Keratinocyte (primary cell): ENCODE results near the gene CZIB. TPM values are rescaled to one million over a fixed set of nuclear protein-coding genes. Genes with fewer than 3 reads are reported as not detected.

Experiments used
- DNase-seq: peaks from one replicate; pipeline ENCODE4 v3.0.0-alpha.2; 2011; ENCODE audit warnings: low read depth, missing footprints, low spot score
- FAIRE-seq: peaks from 2 replicates; lab custom pipeline; 2011; peaks lifted over from hg19 to GRCh38; lab: Jason Lieb, UNC
- H2AFZ ChIP-seq: 2 replicates; pipeline ENCODE4 v1.6.0; 2012; ENCODE audit warnings: low read length, control low read depth, inconsistent platforms; ENCODE audit not compliant: control insufficient read depth
- H3K27ac ChIP-seq: 2 replicates; pipeline ENCODE4 v1.5.1; 2011; ENCODE audit warnings: low read length; ENCODE audit not compliant: control insufficient read depth, insufficient read depth
- H3K27me3 ChIP-seq: 3 replicates; pipeline ENCODE4 v1.6.0; 2011; ENCODE audit warnings: low read length; ENCODE audit not compliant: control insufficient read depth, insufficient read depth; ENCODE audit errors: extremely low read depth
- H3K36me3 ChIP-seq, 2 experiments: 2 replicates in 1 of 2; 3 replicates in 1 of 2; pipeline ENCODE4 v1.5.1; 2011; ENCODE audit warnings: low read length in 2 of 2, mild to moderate bottlenecking in 1 of 2; ENCODE audit not compliant: control insufficient read depth in 2 of 2, insufficient read depth in 2 of 2; ENCODE audit errors: extremely low read depth in 1 of 2
- H3K4me1 ChIP-seq: 3 replicates; pipeline ENCODE4 v1.5.1; 2011; ENCODE audit warnings: low read length; ENCODE audit not compliant: control insufficient read depth, insufficient read depth; ENCODE audit errors: extremely low read depth
- H3K4me2 ChIP-seq: 3 replicates; pipeline ENCODE4 v1.6.0; 2011; ENCODE audit warnings: low read depth, low read length; ENCODE audit not compliant: control insufficient read depth, insufficient read depth; ENCODE audit errors: extremely low read depth
- H3K4me3 ChIP-seq, 3 experiments: fragments of 200-600 bp in 1 of 3; sonication (generic) in 1 of 3; 2 replicates in 2 of 3; 3 replicates in 1 of 3; pipeline ENCODE4 v1.5.1; 2011 to 2016; ENCODE audit warnings: low read length in 3 of 3, mild to moderate bottlenecking in 3 of 3, control low read depth in 2 of 3, inconsistent platforms in 1 of 3, low read depth in 1 of 3, mixed read lengths in 1 of 3, mixed run types in 1 of 3, moderate library complexity in 1 of 3; ENCODE audit not compliant: control insufficient read depth in 2 of 3, insufficient read depth in 2 of 3; ENCODE audit errors: extremely low read depth in 1 of 3
- H3K79me2 ChIP-seq: 2 replicates; pipeline ENCODE4 v1.6.0; 2012; ENCODE audit warnings: low read length; ENCODE audit not compliant: control insufficient read depth, insufficient read depth
- H3K9ac ChIP-seq: 3 replicates; pipeline ENCODE4 v1.6.0; 2011; ENCODE audit warnings: low read length; ENCODE audit not compliant: control insufficient read depth, insufficient read depth; ENCODE audit errors: extremely low read depth
- H3K9me1 ChIP-seq: 3 replicates; pipeline ENCODE4 v1.6.0; 2011; ENCODE audit warnings: low read length; ENCODE audit not compliant: control insufficient read depth, insufficient read depth; ENCODE audit errors: extremely low read depth
- H3K9me3 ChIP-seq: 2 replicates; pipeline ENCODE4 v1.5.1; 2012; ENCODE audit warnings: low read depth, low read length; ENCODE audit not compliant: control insufficient read depth
- H4K20me1 ChIP-seq: 3 replicates; pipeline ENCODE4 v1.6.0; 2011; ENCODE audit warnings: low read length; ENCODE audit not compliant: control insufficient read depth, insufficient read depth; ENCODE audit errors: extremely low read depth
- CTCF ChIP-seq, 3 experiments: IDR thresholded peaks in 1 of 3; conservative IDR thresholded peaks in 1 of 3; optimal IDR thresholded peaks in 1 of 3; 2 replicates in 2 of 3; 3 replicates in 1 of 3; pipeline versions ENCODE3 to v1.5.1; 2011; ENCODE audit warnings: low read length in 3 of 3, mild to moderate bottlenecking in 3 of 3, moderate library complexity in 2 of 3, control low read depth in 1 of 3, inconsistent platforms in 1 of 3; ENCODE audit not compliant: insufficient read depth in 2 of 3; ENCODE audit errors: extremely low read depth in 1 of 3
- EZH2 ChIP-seq: IDR thresholded peaks from one replicate; pipeline ENCODE4 v1.6.1; 2012; ENCODE audit warnings: inconsistent platforms, mild to moderate bottlenecking, low read length, moderate library complexity
- dilution Hi-C: fragments of 300-500 bp; cut with MboI; formaldehyde crosslinking; loops from one replicate; pipeline ENCODE4 v1.7.0; 2020; ENCODE audit warnings: low sequenced_read_pairs; ENCODE audit not compliant: extremely low pct_ligation_motif_present
- polyA plus RNA-seq, 5 experiments: library from polyadenylated mRNA; depleted of rRNA in 3 of 5; stranded (reverse) in 3 of 5; stranded (forward) in 1 of 5; unstranded in 1 of 5; fragments of >200 nt; gene quantifications; 1 replicate in 1 of 5; 2 replicates in 3 of 5; 3 replicates in 1 of 5; pipeline versions ENCODE4 v1.2.1 to v1.2.3, GENCODE V29; 2011 to 2012; ENCODE audit warnings: missing spikeins in 2 of 5, low read depth in 1 of 5, low replicate concordance in 1 of 5

Gene CZIB
- polyA plus RNA-seq, 1 donor (not counting 4 experiments of a cell fraction or from before 2014, with no cell fraction given), result 52.6 TPM

DNA sequence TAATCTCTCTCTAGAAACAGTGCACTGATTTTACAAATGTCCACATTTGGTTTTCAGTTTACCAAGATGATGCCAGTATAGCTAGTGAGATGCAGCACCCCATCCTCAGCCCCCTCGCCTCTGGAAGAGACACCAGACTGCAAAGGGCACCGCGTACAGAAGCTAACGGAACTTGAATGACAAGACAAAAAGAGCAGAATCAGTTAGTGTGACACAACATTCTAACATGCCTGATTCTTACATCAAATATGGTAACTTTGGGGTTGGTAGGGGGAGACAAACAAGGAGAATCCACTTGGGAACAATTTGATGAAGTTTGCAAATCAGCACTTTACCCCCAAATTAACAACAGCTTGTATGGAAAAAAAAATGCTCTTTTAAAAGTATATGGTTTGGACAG lies 21.9 kb upstream of the CZIB start:
- Histone ChIP-seq H3K4me2 (no peak overlapping the region), H3K27ac (no peak overlapping the region), H3K9ac (no peak overlapping the region), H3K4me3 (no peak overlapping the region), H3K27me3 (no peaks in the 10 kb centered on the region), H3K9me3 (no peaks in the 10 kb centered on the region), H3K4me1 (peaks cover 7% of the 10 kb centered on the region), H4K20me1 (no peaks in the 10 kb centered on the region), H3K9me1 (no peaks in the 10 kb centered on the region), H3K79me2 (peaks cover 10% of the 10 kb centered on the region), H3K36me3 (peaks cover 0 to 12% of the 10 kb centered on the region in 2 experiments), H2AFZ (no peak overlapping the region)
- FAIRE-seq, result no peak
- DNase-seq, result no peak
- TF ChIP-seq EZH2 (no peak), CTCF (optimal IDR thresholded peaks at IDR 0.05 in 1 of 3, IDR thresholded peaks at IDR 0.05 in 1 of 3, conservative IDR thresholded peaks at IDR 0.05 in 1 of 3; ENCODE audit: extremely low read depth in 1 of 3, insufficient read depth in 2 of 3, low read length in 3 of 3) (no peak)
- dilution Hi-C loops, result no loop called here

GRCh38 chr1:53241828-53242227 lies 21.4 kb upstream of the CZIB start:
- Histone ChIP-seq H3K27me3 (no peaks in the 10 kb centered on the region), H3K27ac (no peak overlapping the region), H2AFZ (no peak overlapping the region), H3K4me2 (no peak overlapping the region), H3K9me3 (no peaks in the 10 kb centered on the region), H4K20me1 (no peaks in the 10 kb centered on the region), H3K4me1 (peaks cover 12% of the 10 kb centered on the region), H3K79me2 (peaks cover 15% of the 10 kb centered on the region), H3K36me3 (peaks cover 0 to 11% of the 10 kb centered on the region in 2 experiments), H3K4me3 (no peak overlapping the region), H3K9me1 (no peaks in the 10 kb centered on the region), H3K9ac (no peak overlapping the region)
- dilution Hi-C loops, result no loop called here
- FAIRE-seq (no peak), DNase-seq (no peak)
- no peak for TF ChIP-seq EZH2
- TF ChIP-seq CTCF (optimal IDR thresholded peaks at IDR 0.05 in 1 of 3, IDR thresholded peaks at IDR 0.05 in 1 of 3, conservative IDR thresholded peaks at IDR 0.05 in 1 of 3; ENCODE audit: extremely low read depth in 1 of 3, insufficient read depth in 2 of 3, low read length in 3 of 3), result no peak
